Testis (tissue), 3 donors: ENCODE data around the gene SLC26A8. TPM values are rescaled to one million over a fixed set of nuclear protein-coding genes. Genes with fewer than 3 reads are reported as not detected.

Experiments used
- DNase-seq: peaks from one replicate; pipeline ENCODE4 v3.0.0-alpha.2; 2019
- H3K27ac ChIP-seq, 2 donors: fragments of 200-600 bp; sonication (generic); one replicate each; pipeline ENCODE4 v1.5.1; 2019
- H3K27me3 ChIP-seq: fragments of 200-600 bp; sonication (generic); one replicate; pipeline ENCODE4 v1.5.1; 2019
- H3K36me3 ChIP-seq: fragments of 200-600 bp; sonication (generic); one replicate; pipeline ENCODE4 v1.5.1; 2017; ENCODE audit warnings: low read depth; ENCODE audit errors: missing control alignments
- H3K4me1 ChIP-seq: fragments of 200-600 bp; sonication (generic); one replicate; pipeline ENCODE4 v1.5.1; 2019
- H3K4me3 ChIP-seq, 2 donors: fragments of 200-600 bp; sonication (generic); one replicate each; pipeline ENCODE4 v1.5.1; 2017 to 2019
- H3K9me3 ChIP-seq: fragments of 200-600 bp; sonication (generic); one replicate; pipeline ENCODE4 v1.5.1; 2017
- POLR2A ChIP-seq: fragments of 450-650 bp; IDR thresholded peaks from one replicate; pipeline ENCODE4 v1.6.1; 2017; ENCODE audit warnings: antibody characterized with exemption, mild to moderate bottlenecking, moderate library complexity
- WGBS, 2 donors: methylation state at CpG; one replicate each; pipeline ENCODE4 v1.1.5; 2018; 5-methylcytosine and 5-hydroxymethylcytosine counted together
- intact Hi-C: fragments of 100-400 bp; cut with DNase I; formaldehyde crosslinking; loops from one replicate; pipeline ENCODE4 v1.15.1; 2023; ENCODE audit warnings: low total_unique reads
- polyA plus RNA-seq: library from polyadenylated mRNA; stranded (reverse); fragments of 350-450 nt; fragmentation: Illumina TruSeq; extraction: RNeasy Lipid Tissue Mini Kit (QIAGEN cat#74804); gene quantifications from one replicate; pipeline ENCODE4 v1.2.3, GENCODE V29; 2014; ENCODE audit warnings: low read depth, low replicate concordance; ENCODE audit not compliant: insufficient read depth
- total RNA-seq, 2 donors: library from RNA; depleted of rRNA; stranded (reverse); fragments of >200 nt; gene quantifications; one replicate each; pipeline ENCODE4 v1.2.3, GENCODE V29; 2016
- TF ChIP-seq, protein P1 (sequence below), 3 experiments: fragments of 450-650 bp in 2 of 3; fragments of 200-600 bp in 1 of 3; sonication (generic) in 1 of 3; IDR thresholded peaks; one replicate each; pipeline ENCODE4 v1.5.1; 2016 to 2019; ENCODE audit warnings: antibody characterized with exemption in 3 of 3, mild to moderate bottlenecking in 2 of 3, moderate library complexity in 1 of 3

Gene SLC26A8
- total and polyA plus RNA-seq, 3 donors from 2014 or later = 52.0 to 160 (median 66.9) TPM

DNA sequence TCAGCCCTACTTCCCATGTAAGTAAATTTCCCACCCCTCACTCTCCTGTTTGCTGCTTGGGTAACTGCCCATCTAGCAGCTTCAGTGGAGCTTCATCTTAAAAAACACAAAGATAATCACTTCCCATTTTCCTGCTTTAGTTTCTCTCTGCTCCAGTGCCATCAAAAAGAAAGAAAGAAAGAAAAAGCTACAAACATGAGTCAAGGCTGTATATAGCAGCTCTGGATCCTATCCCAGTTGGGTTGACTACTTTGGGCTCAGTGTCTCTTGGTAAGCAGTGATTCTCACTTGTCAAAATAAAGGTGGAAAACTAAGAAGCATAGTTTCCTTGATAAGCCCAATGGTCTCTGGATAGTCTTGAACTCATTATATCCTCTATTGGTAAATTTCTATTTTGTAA is 54.8 kb downstream of the SLC26A8 start:
- Histone ChIP-seq H3K4me1 (no peaks in the 10 kb centered on the region), H3K4me3 (no peak overlapping the region), H3K36me3 (no peaks in the 10 kb centered on the region), H3K27me3 (no peaks in the 10 kb centered on the region), H3K27ac (no peak overlapping the region), H3K9me3 (no peaks in the 10 kb centered on the region)
- no peak for TF ChIP-seq POLR2A
- TF ChIP-seq, protein P1, sequence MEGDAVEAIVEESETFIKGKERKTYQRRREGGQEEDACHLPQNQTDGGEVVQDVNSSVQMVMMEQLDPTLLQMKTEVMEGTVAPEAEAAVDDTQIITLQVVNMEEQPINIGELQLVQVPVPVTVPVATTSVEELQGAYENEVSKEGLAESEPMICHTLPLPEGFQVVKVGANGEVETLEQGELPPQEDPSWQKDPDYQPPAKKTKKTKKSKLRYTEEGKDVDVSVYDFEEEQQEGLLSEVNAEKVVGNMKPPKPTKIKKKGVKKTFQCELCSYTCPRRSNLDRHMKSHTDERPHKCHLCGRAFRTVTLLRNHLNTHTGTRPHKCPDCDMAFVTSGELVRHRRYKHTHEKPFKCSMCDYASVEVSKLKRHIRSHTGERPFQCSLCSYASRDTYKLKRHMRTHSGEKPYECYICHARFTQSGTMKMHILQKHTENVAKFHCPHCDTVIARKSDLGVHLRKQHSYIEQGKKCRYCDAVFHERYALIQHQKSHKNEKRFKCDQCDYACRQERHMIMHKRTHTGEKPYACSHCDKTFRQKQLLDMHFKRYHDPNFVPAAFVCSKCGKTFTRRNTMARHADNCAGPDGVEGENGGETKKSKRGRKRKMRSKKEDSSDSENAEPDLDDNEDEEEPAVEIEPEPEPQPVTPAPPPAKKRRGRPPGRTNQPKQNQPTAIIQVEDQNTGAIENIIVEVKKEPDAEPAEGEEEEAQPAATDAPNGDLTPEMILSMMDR (IDR thresholded peaks at IDR 0.05) = no peak
- no peak for DNase-seq
- intact Hi-C loops = no loop called here

DNA sequence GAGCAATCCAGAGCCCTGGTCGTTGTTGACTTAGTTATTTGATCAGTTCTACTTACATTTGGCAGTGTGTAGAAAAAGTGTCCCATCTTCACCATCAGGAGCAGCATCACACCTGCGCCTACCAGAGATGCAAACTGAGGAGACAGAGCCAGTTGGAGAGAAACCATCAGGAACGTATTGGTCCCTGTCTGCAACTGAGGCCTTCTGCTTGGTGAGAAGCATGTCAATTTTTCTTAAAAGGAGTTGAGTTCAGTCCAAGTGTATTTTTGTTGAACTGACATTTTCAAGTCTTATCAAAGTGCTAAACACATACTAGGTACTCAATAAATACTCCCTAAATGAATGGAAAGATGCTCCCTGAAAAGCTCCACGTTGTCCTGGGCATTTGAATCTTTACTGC is 55.6 kb downstream of the SLC26A8 start:
- no peak for TF ChIP-seq POLR2A
- TF ChIP-seq, protein P1 (IDR thresholded peaks at IDR 0.05) = no peak
- no peak for DNase-seq
- 90 to 93% methylated on average over 4 of the region's 4 CpGs for WGBS, 2 donors
- H3K4me3 ChIP-seq = no peak overlapping the region
- no peak overlapping the region for H3K27ac ChIP-seq
- intact Hi-C loops = no loop called here
- no peaks in the 10 kb centered on the region for H3K4me1 ChIP-seq
- H3K27me3 ChIP-seq = no peaks in the 10 kb centered on the region
- H3K36me3 ChIP-seq = no peaks in the 10 kb centered on the region
- no peaks in the 10 kb centered on the region for H3K9me3 ChIP-seq

DNA sequence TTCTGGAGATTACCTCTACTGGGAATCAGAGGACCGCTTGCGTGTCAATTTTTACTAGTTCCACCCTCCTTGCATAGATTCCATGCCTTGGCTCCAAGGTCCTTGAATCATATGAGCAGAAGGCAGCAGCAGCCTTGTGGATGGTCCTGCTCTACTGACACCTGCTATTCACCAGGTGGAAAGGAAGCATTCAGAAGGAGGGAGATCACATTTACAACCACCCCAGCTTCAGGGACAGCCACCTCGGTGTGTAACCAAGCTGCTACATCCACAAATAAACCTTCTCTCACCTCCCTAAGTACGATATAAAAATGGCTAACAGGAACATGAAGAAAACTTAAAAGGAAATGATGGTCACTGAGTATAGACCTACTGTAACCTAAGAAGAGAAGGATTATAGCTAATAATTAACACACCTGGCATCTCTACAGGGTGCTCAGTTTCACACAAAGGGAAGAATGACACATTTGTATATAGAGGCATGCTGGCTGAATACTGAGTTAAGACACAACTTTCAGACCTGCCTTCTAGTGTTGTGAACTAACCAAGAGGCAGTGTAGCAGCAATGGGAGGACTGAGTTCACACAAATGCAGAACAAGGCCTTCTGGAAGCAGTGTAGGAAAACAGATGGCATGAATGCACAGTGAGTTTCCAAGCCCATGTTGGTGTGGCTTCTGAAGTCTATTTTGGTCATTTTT is 57.2 kb downstream of the SLC26A8 start:
- Histone ChIP-seq H3K27ac (no peak overlapping the region), H3K4me1 (no peaks in the 10 kb centered on the region), H3K4me3 (no peak overlapping the region), H3K27me3 (no peaks in the 10 kb centered on the region), H3K9me3 (no peaks in the 10 kb centered on the region), H3K36me3 (no peaks in the 10 kb centered on the region)
- intact Hi-C loops = no loop called here
- no peak for DNase-seq
- no peak for TF ChIP-seq POLR2A
- TF ChIP-seq, protein P1 (IDR thresholded peaks at IDR 0.05) = no peak
- WGBS, 2 donors = 86 to 92% methylated on average over 4 of the region's 4 CpGs

DNA sequence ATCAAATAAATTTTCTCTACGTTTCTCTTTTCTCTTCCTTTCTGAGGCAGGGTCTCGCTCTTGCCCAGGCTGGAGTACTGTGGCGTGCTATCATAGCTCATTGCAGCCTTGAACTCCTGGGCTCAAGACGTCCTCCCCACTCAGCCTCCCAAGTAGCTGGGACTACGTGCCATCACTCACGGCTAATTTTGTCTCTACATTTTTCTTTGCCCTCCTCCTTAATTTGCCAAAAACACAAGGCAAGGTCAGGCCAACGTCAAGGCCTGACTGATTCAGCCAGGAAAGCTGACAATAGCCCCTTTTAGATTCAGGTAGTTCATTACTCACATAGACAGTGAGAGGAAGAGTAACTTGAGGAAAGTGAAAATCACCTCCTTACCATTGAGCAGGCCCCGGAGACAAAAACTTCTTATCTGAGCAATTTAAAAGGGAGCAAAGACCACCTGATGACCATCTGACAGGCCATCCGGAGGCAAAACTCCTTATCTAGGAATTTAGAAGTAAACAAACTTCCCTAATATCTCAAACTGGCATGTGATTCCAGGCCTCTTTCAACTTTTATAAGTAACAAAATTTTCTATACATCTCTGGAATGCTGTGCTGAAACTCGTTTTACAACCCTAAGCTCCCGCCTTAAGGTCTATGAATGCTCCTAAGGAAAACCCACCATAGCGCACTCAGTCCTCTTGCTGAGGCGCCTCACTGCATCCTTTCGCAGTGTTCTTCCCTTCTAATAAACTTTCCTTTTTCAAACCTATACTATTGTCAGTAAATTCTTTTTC is 61.5 kb downstream of the SLC26A8 start:
- Histone ChIP-seq H3K9me3 (no peaks in the 10 kb centered on the region), H3K4me1 (no peaks in the 10 kb centered on the region), H3K36me3 (no peaks in the 10 kb centered on the region), H3K27ac (no peak overlapping the region), H3K27me3 (no peaks in the 10 kb centered on the region), H3K4me3 (no peak overlapping the region)
- 55 to 69% methylated on average over 14 of the region's 14 CpGs for WGBS, 2 donors
- intact Hi-C loops = no loop called here
- no peak for DNase-seq
- TF ChIP-seq, protein P1 (IDR thresholded peaks at IDR 0.05) = no peak
- no peak for TF ChIP-seq POLR2A
